ENCODE measurements around the gene OPTC. TPM values are rescaled to one million over a fixed set of nuclear protein-coding genes. Genes with fewer than 3 reads are reported as not detected.

The OPTC gene
- total and polyA plus RNA-seq, 2 donors (not counting 1 experiment from before 2014, with no cell fraction given) = not detected

DNA sequence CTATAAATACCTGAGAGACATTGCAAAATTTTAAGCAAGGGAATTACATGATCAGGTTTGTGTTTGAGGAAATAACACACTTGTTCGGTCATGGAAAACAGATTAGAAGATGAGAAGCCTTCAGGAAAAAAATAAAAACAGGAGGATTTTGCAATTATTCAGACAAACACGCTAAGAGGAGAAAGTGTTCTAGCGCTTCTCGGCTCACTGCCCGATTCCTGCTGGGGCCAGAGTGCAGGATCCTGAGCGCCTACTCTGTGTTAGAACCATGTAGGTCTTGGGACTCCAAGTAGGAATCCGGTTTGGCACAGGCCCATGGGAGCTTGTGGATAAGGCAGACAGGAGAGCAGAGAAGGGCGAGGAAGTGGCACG lies 26.4 kb upstream of the OPTC start:
- Histone ChIP-seq H3K27ac (ENCODE audit: low read length in 2 of 2) (no peak overlapping the region), H3K9ac (ENCODE audit: low read length) (no peak overlapping the region), H3K9me3 (ENCODE audit: control extremely low read depth in 1 of 3, control insufficient read depth in 2 of 3, insufficient read depth in 1 of 3, low read length in 2 of 3) (no peaks in the 10 kb centered on the region), H3K4me1 (ENCODE audit: control insufficient read depth in 2 of 2, insufficient read depth in 2 of 2, low read length in 2 of 2) (peaks cover under 1 to 5% of the 10 kb centered on the region in 2 donors), H3K36me3 (replicated peaks in 1 of 2; ENCODE audit: control extremely low read depth in 1 of 2, control insufficient read depth in 1 of 2, extremely low read depth in 1 of 2, insufficient read depth in 2 of 2, low read length in 1 of 2) (no peaks in the 10 kb centered on the region), H3K27me3 (replicated peaks in 1 of 4; ENCODE audit: control extremely low read depth in 1 of 4, control insufficient read depth in 3 of 4, insufficient read depth in 4 of 4, low read length in 3 of 4) (no peaks in the 10 kb centered on the region), H3K4me3 (ENCODE audit: control extremely low read depth in 1 of 5, extremely low read depth in 1 of 5, insufficient read depth in 1 of 5, low read depth in 2 of 5, low read length in 4 of 5) (no peak overlapping the region), H2AFZ (ENCODE audit: insufficient read depth, low read depth, low read length, poor library complexity, severe bottlenecking) (no peak overlapping the region), H4K20me1 (ENCODE audit: control insufficient read depth, insufficient read depth, low read length, poor library complexity, severe bottlenecking) (no peaks in the 10 kb centered on the region), H3K79me2 (ENCODE audit: control insufficient read depth, insufficient read depth, low read length) (no peaks in the 10 kb centered on the region), H3K4me2 (replicated peaks; ENCODE audit: low read depth, low read length, poor library complexity, severe bottlenecking) (no peak overlapping the region)
- Mint-ChIP-seq H3K27ac (no peak overlapping the region), H3K4me1 (peaks cover 6% of the 10 kb centered on the region), H3K27me3 (peaks cover 15% of the 10 kb centered on the region), H3K9me3 (ENCODE audit: insufficient read depth) (no peaks in the 10 kb centered on the region), H3K4me3 (no peak overlapping the region)
- no peak for ATAC-seq (ENCODE audit: low read depth)
- CTCF ChIA-PET = interaction anchor here (0.7 to 1.2 kb wide), 2 partner anchors 17 to 203 kb away, joined by 3 to 6 read pairs; no protein-coding TSS in a partner anchor
- DNase-seq = no peak
- TF ChIP-seq, protein P1, sequence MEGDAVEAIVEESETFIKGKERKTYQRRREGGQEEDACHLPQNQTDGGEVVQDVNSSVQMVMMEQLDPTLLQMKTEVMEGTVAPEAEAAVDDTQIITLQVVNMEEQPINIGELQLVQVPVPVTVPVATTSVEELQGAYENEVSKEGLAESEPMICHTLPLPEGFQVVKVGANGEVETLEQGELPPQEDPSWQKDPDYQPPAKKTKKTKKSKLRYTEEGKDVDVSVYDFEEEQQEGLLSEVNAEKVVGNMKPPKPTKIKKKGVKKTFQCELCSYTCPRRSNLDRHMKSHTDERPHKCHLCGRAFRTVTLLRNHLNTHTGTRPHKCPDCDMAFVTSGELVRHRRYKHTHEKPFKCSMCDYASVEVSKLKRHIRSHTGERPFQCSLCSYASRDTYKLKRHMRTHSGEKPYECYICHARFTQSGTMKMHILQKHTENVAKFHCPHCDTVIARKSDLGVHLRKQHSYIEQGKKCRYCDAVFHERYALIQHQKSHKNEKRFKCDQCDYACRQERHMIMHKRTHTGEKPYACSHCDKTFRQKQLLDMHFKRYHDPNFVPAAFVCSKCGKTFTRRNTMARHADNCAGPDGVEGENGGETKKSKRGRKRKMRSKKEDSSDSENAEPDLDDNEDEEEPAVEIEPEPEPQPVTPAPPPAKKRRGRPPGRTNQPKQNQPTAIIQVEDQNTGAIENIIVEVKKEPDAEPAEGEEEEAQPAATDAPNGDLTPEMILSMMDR (IDR thresholded peaks at IDR 0.05) = no peak
- no peak for TF ChIP-seq EZH2 (IDR thresholded peaks at IDR 0.05; ENCODE audit: borderline replicate concordance, insufficient read depth, low read depth, low read length, poor library complexity, severe bottlenecking)
- 96% methylated on average over 7 of the region's 9 CpGs for WGBS (ENCODE audit: insufficient coverage)
- intact Hi-C loops (cut with micrococcal nuclease) = no loop called here
- POLR2A ChIA-PET = no interaction called here

DNA sequence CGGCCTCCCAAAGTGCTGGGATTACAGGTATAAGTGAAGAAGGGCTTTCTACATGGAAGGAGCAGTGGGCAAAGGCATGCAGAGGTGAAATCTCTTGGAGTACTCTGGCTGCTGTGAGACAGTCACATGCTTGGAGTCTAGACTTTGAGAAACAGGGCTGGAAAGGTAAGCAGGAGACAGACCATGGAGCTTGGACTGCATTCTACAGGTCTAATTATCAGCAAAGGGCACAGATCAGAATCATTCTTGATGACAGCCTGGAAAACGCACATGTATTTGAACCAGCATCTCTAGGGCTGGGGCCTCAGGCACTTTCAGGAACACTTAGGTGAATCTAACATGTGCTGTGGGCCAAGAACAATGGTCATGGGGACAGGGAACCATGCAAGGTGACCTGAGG lies 25.6 kb upstream of the OPTC start:
- CTCF ChIA-PET = interaction anchor here (1.2 kb wide), 1 partner anchor 203 kb away, joined by 3 read pairs; no protein-coding TSS in a partner anchor
- H3K27ac Mint-ChIP-seq = no peak overlapping the region
- no peaks in the 10 kb centered on the region for H3K9me3 Mint-ChIP-seq (ENCODE audit: insufficient read depth)
- H3K4me3 ChIP-seq (ENCODE audit: control extremely low read depth in 1 of 5, extremely low read depth in 1 of 5, insufficient read depth in 1 of 5, low read depth in 2 of 5, low read length in 4 of 5) = no peak overlapping the region
- H4K20me1 ChIP-seq (ENCODE audit: control insufficient read depth, insufficient read depth, low read length, poor library complexity, severe bottlenecking) = no peaks in the 10 kb centered on the region
- no peaks in the 10 kb centered on the region for H3K27me3 ChIP-seq (replicated peaks in 1 of 4; ENCODE audit: control extremely low read depth in 1 of 4, control insufficient read depth in 3 of 4, insufficient read depth in 4 of 4, low read length in 3 of 4)
- WGBS (ENCODE audit: insufficient coverage) = 95% methylated on average over 2 of the region's 2 CpGs
- peaks cover under 1% of the 10 kb centered on the region for H3K4me1 Mint-ChIP-seq
- no peak overlapping the region for H3K9ac ChIP-seq (ENCODE audit: low read length)
- ATAC-seq (ENCODE audit: low read depth) = no peak
- H3K4me1 ChIP-seq (ENCODE audit: control insufficient read depth in 2 of 2, insufficient read depth in 2 of 2, low read length in 2 of 2) = no peaks in the 10 kb centered on the region
- peaks cover 18% of the 10 kb centered on the region for H3K27me3 Mint-ChIP-seq
- no peaks in the 10 kb centered on the region for H3K9me3 ChIP-seq (ENCODE audit: control extremely low read depth in 1 of 3, control insufficient read depth in 2 of 3, insufficient read depth in 1 of 3, low read length in 2 of 3)
- no peak overlapping the region for H3K4me3 Mint-ChIP-seq
- H3K4me2 ChIP-seq (replicated peaks; ENCODE audit: low read depth, low read length, poor library complexity, severe bottlenecking) = no peak overlapping the region
- no peak for DNase-seq
- no peaks in the 10 kb centered on the region for H3K79me2 ChIP-seq (ENCODE audit: control insufficient read depth, insufficient read depth, low read length)
- TF ChIP-seq, protein P1 (IDR thresholded peaks at IDR 0.05) = no peak
- no peak for TF ChIP-seq EZH2 (IDR thresholded peaks at IDR 0.05; ENCODE audit: borderline replicate concordance, insufficient read depth, low read depth, low read length, poor library complexity, severe bottlenecking)
- no peaks in the 10 kb centered on the region for H3K36me3 ChIP-seq (replicated peaks in 1 of 2; ENCODE audit: control extremely low read depth in 1 of 2, control insufficient read depth in 1 of 2, extremely low read depth in 1 of 2, insufficient read depth in 2 of 2, low read length in 1 of 2)
- intact Hi-C loops (cut with micrococcal nuclease) = no loop called here
- H2AFZ ChIP-seq (ENCODE audit: insufficient read depth, low read depth, low read length, poor library complexity, severe bottlenecking) = no peak overlapping the region
- POLR2A ChIA-PET = no interaction called here
- H3K27ac ChIP-seq (ENCODE audit: low read length in 2 of 2) = no peak overlapping the region

Measured in B cell (primary cell).